Esophagus squamous epithelium (tissue), 5 donors: ENCODE data around the gene NSMF. TPM values are rescaled to one million over a fixed set of nuclear protein-coding genes. Genes with fewer than 3 reads are reported as not detected.

Source experiments
- DNase-seq: peaks from one replicate; lab custom pipeline; 2025; lab: John Stamatoyannopoulos, UW
- H3K27ac ChIP-seq, 4 donors: fragments of 200-600 bp; sonication (generic); one replicate each; pipeline ENCODE4 v1.5.1; 2016 to 2019; ENCODE audit warnings: mild to moderate bottlenecking in 1 of 4
- H3K27me3 ChIP-seq, 4 donors: fragments of 200-600 bp; sonication (generic); 1 replicate in 3 of 4; 2 replicates in 1 of 4; pipeline versions ENCODE4 v1.5.1 to v1.6.0; 2017 to 2021; ENCODE audit warnings: antibody characterized with exemption in 1 of 4
- H3K36me3 ChIP-seq, 3 donors: fragments of 200-600 bp; sonication (generic); one replicate each; pipeline ENCODE4 v1.5.1; 2016 to 2019
- H3K4me1 ChIP-seq, 3 donors: fragments of 200-600 bp; sonication (generic); one replicate each; pipeline ENCODE4 v1.5.1; 2017 to 2019
- H3K4me3 ChIP-seq, 4 donors: fragments of 200-600 bp; sonication (generic); 1 replicate in 3 of 4; 2 replicates in 1 of 4; pipeline ENCODE4 v1.5.1; 2016 to 2019; ENCODE audit warnings: mild to moderate bottlenecking in 2 of 4, moderate library complexity in 1 of 4
- H3K9me3 ChIP-seq, 3 donors: fragments of 200-600 bp; sonication (generic); one replicate each; pipeline ENCODE4 v1.5.1; 2016 to 2019
- POLR2A ChIP-seq, 4 donors: fragments of 450-650 bp; IDR thresholded peaks; one replicate each; pipeline ENCODE4 v1.6.1; 2017; ENCODE audit warnings: antibody characterized with exemption in 4 of 4, mild to moderate bottlenecking in 4 of 4, moderate library complexity in 3 of 4
- WGBS, 2 donors: methylation state at CpG; one replicate each; pipeline ENCODE4 v1.1.5; 2018; 5-methylcytosine and 5-hydroxymethylcytosine counted together
- intact Hi-C: fragments of 100-400 bp; cut with DNase I; formaldehyde crosslinking; loops from one replicate; pipeline ENCODE4 v1.15.0; 2022
- total RNA-seq, 4 donors: library from RNA; depleted of rRNA; stranded (reverse); fragments of >200 nt; gene quantifications; one replicate each; pipeline ENCODE4 v1.1.0, GENCODE V29; 2016
- TF ChIP-seq, protein P1 (sequence below), 6 experiments: fragments of 450-650 bp in 4 of 6; fragments of 200-600 bp in 2 of 6; sonication (generic) in 2 of 6; IDR thresholded peaks; one replicate each; pipeline ENCODE4 v1.5.1; 2016 to 2019; ENCODE audit warnings: antibody characterized with exemption in 6 of 6, mild to moderate bottlenecking in 4 of 6, moderate library complexity in 4 of 6
- donor health status: DM: yes; HTN: yes; CAD: no.

NSMF gene
- total RNA-seq, 4 donors from 2014 or later = 16.2 to 38.1 (median 20.6) TPM

DNA sequence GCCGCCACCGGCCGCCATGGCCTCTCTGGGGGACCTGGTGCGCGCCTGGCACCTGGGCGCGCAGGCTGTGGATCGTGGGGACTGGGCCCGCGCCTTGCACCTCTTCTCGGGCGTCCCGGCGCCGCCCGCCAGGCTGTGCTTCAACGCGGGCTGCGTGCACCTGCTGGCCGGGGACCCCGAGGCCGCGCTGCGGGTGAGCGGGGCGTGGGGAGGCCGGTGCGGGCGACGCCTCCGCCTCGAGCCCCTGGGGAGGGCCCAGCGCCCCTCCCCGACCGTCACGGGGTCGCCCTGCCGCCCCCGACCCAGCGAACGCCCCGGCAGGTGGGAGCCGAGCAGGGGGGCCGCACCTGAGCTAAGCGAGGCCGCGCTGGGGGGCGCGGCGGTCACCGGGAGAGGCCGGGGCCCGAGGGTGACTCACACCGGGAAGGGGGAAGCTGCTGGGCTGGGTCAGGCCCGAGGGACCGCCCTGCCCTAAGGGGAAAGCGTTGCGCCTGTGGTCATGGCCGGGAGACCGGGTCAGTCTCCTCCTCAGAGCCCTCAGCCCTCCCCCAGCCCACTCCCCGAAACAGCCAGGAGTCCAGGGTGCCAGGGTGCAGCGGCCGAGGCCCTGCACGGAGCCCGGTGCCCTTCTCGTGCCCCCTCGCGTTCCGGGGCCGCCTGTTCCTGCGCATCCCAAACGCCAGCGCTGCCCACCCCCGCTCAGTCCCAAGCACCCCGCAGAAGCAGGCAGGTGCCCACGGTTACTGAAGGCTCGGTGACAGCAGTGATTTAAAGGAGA is 35.4 kb downstream of the NSMF start:
- peak overlapping the region; percentile 68 to 95 (median 93) for H3K27ac ChIP-seq
- H3K27me3 ChIP-seq = no peaks in the 10 kb centered on the region
- peaks cover 0 to 7% (median 0%) of the 10 kb centered on the region in 3 donors for H3K36me3 ChIP-seq
- H3K4me3 ChIP-seq = peak overlapping the region; percentile 72 to 100 (median 95)
- WGBS, 2 donors = 14 to 100% methylated on average over 1 to 12 of the region's 77 CpGs
- TF ChIP-seq, protein P1, sequence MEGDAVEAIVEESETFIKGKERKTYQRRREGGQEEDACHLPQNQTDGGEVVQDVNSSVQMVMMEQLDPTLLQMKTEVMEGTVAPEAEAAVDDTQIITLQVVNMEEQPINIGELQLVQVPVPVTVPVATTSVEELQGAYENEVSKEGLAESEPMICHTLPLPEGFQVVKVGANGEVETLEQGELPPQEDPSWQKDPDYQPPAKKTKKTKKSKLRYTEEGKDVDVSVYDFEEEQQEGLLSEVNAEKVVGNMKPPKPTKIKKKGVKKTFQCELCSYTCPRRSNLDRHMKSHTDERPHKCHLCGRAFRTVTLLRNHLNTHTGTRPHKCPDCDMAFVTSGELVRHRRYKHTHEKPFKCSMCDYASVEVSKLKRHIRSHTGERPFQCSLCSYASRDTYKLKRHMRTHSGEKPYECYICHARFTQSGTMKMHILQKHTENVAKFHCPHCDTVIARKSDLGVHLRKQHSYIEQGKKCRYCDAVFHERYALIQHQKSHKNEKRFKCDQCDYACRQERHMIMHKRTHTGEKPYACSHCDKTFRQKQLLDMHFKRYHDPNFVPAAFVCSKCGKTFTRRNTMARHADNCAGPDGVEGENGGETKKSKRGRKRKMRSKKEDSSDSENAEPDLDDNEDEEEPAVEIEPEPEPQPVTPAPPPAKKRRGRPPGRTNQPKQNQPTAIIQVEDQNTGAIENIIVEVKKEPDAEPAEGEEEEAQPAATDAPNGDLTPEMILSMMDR (IDR thresholded peaks at IDR 0.05) = peak in 1 of 6 experiments; percentile 16
- TF ChIP-seq POLR2A (IDR thresholded peaks at IDR 0.05) = no peak
- intact Hi-C loops = no loop called here
- peaks cover 17 to 46% (median 19%) of the 10 kb centered on the region in 3 donors for H3K4me1 ChIP-seq
- no peak for DNase-seq
- no peaks in the 10 kb centered on the region for H3K9me3 ChIP-seq

- Histone ChIP-seq H3K27ac (peak within 1 kb of the TSS; percentile 68 to 95 (median 93)), H3K4me3 (peak within 1 kb of the TSS; percentile 72 to 100 (median 95)), H3K36me3 (peaks cover 0 to 8% (median 0%) of the 10 kb centered on the region in 3 donors), H3K9me3 (no peaks in the 10 kb centered on the region), H3K27me3 (no peaks in the 10 kb centered on the region), H3K4me1 (peaks cover 17 to 48% (median 19%) of the 10 kb centered on the region in 3 donors)
- intact Hi-C loops = no loop called here
- peak in 3 of 4 donors; percentile 26 to 36 (median 33) for TF ChIP-seq POLR2A (IDR thresholded peaks at IDR 0.05)
- TF ChIP-seq, protein P1 (IDR thresholded peaks at IDR 0.05) = peak; percentile 54 to 95 (median 88)
- DNase-seq = peak; percentile 47
- 0% methylated on average over 4 of the region's 113 CpGs; no CpG with 5 or more reads in 1 of the 2 donors for WGBS, 2 donors
These were observed 36.3 kb downstream of the NSMF start, which contains the start of the genes EXD3 and NOXA1 for GRCh38 chr9:137422604-137423513. Gene EXD3 (minus strand): TSS chr9:137423162. CDS start chr9:137395357, 27,805 bp downstream. Gene NOXA1 (plus strand): TSS chr9:137423393. CDS start chr9:137423530, 137 bp downstream.

DNA sequence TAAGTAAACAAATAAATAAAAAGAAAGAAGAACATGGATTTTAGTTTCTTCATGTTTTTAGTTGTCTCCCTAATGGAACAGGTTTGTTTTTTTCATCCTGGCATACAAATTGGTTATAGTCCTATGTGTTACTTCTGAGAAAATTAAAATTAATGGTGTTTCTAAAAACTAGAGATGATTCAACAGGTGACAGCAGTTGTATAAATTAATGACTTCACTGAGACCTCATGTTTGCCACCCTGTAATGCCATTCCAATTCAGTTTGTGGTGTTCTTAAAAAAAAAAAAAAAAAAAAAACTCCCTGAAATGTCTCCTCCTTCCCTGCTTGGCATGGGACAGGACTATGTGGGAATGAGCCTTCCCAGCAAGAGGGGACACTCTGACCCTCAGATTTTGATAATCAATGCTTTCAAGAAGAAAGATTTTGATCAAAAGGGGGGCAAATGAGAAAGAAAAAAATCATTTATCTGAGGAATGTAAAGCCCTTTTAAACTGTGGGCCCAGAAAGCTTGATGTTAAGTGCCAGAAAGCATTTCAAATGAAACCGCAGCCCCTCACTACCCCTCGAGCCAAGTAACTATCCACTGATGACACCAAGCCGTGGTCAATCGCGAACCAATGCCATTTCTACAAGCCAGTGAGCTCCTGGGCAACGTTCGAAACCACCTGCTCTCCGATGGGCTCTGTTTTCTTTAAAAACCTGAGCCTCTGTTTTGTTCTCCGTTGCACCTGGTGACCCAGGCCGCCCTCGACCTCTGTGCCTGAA is 37.1 kb downstream of the NSMF start:
- DNase-seq = no peak
- Histone ChIP-seq H3K27ac (peak overlapping the region; percentile 68 to 95 (median 86)), H3K27me3 (no peaks in the 10 kb centered on the region), H3K4me3 (peak overlapping the region; percentile 72 to 100 (median 95)), H3K9me3 (no peaks in the 10 kb centered on the region), H3K4me1 (peaks cover 17 to 56% (median 19%) of the 10 kb centered on the region in 3 donors), H3K36me3 (peaks cover 0 to 17% (median 0%) of the 10 kb centered on the region in 3 donors)
- TF ChIP-seq, protein P1 (IDR thresholded peaks at IDR 0.05) = no peak
- no peak for TF ChIP-seq POLR2A (IDR thresholded peaks at IDR 0.05)
- 0 to 3% methylated on average over 8 to 11 of the region's 11 CpGs for WGBS, 2 donors
- intact Hi-C loops = no loop called here

GRCh38 chr9:137417161-137418021 is 41.7 kb downstream of the NSMF start:
- peak overlapping the region in 3 of 4 donors; percentile 32 to 48 (median 41) for H3K4me3 ChIP-seq
- peak overlapping the region in 2 of 4 donors; percentile 44 to 48 for H3K27ac ChIP-seq
- no peaks in the 10 kb centered on the region for H3K27me3 ChIP-seq
- no peak for TF ChIP-seq POLR2A (IDR thresholded peaks at IDR 0.05)
- TF ChIP-seq, protein P1 (IDR thresholded peaks at IDR 0.05) = no peak
- 71 to 100% methylated on average over 3 to 43 of the region's 99 CpGs for WGBS, 2 donors
- peaks cover 0 to 20% (median 0%) of the 10 kb centered on the region in 3 donors for H3K36me3 ChIP-seq
- H3K9me3 ChIP-seq = no peaks in the 10 kb centered on the region
- intact Hi-C loops = no loop called here
- DNase-seq = no peak
- peaks cover 9 to 46% (median 17%) of the 10 kb centered on the region in 3 donors for H3K4me1 ChIP-seq
